ENCODE results near the gene F12.
"Not testable (repeated sequence)": the region's sequence is repeated elsewhere in the genome, so short reads cannot be mapped to it uniquely, and the experiment has no call there.

The F12 gene

GRCh38 chr5:177432143-177432838 is 22.9 kb upstream of the F12 start:
- DNase-seq: no peak

- DNase-seq: no peak
Observed at GRCh38 chr5:177431317-177432142, 22.2 kb upstream of the F12 start.

DNA sequence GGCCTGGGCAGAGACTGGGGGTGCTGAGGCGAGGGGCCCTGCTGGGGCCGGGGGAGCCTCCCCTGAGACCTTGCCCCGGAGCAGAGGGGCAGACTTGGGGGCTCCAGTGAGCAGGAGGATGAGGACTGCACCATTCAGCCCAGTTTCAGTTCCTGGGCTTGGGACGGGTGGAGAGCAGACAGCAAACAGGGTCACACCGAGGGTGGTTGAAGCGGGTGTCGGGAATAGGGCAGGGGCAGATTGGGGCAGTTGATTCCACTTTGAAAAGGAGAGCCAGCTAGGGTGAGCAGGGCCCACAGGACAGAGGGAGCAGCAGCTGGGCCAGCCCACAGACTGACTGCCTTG is 21.6 kb upstream of the F12 start:
- no peak for DNase-seq

GRCh38 chr5:177430140-177430951 is 21.0 kb upstream of the F12 start:
- DNase-seq: no peak

- peak; percentile 76 for DNase-seq
Observed at GRCh38 chr5:177429248-177430040, 20.1 kb upstream of the F12 start.

DNA sequence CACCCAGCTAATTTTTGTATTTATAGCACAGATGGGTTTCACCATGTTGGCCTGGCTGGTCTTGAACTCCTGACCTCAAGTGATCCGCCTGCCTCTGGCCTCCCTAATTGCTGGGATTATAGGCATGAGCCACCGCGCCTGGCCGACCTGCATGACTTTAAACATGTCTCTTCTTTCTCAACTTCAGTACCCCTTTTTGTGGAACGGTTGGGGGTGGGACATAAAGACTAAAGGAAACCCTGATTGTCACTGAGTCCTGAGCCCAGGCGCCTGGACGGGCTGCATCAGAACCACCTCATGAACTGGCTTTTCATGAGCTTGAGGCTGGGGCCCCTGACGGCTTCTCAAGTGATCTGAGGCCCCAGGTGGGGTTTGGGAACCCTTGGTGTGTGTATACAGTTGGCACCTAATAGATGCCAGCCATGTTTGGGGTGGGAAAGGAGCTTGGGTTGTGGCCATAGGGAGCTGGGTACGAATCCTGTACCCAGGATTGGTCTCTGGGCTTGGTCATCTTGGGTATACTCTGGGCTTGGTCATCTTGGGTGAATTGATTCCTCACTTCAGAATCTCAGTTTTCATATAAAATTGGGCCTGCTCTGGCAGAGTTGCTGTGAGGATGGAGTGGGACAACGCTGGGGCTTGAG is 19.3 kb upstream of the F12 start:
- no peak for DNase-seq

DNA sequence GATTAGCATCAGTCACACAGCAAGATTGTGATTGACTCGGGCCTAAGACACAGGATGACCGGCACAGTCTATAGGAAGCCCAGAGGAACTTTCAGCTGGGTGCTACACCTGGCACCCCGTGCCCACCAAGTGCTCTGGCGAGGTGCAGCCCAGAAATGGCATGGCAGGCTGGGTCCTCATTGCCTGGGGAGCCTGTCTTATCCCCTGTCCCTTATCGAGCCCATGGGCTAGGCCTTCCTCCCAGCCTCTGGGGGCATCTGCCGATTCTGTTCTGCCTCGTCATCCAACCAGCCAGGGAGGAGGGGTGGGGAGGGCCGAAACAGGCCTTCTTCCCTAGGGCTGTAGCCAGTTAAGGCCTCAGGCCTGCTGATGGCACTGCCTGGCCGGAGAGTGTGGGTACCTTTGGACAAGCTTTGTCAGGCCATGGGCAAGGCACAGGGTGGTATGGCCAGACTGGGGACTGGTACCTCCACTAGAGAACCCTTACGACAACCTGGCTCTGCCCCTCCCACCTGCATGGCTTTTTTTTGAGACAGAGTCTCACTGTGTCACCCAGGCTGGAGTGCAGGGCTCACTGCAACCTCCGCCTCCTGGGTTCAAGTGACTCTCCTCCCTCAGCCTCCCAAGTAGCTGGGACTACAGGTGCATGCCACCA is 18.7 kb upstream of the F12 start:
- DNase-seq: no peak

GRCh38 chr5:177427211-177427822 is 18.0 kb upstream of the F12 start:
- no peak for DNase-seq

DNA sequence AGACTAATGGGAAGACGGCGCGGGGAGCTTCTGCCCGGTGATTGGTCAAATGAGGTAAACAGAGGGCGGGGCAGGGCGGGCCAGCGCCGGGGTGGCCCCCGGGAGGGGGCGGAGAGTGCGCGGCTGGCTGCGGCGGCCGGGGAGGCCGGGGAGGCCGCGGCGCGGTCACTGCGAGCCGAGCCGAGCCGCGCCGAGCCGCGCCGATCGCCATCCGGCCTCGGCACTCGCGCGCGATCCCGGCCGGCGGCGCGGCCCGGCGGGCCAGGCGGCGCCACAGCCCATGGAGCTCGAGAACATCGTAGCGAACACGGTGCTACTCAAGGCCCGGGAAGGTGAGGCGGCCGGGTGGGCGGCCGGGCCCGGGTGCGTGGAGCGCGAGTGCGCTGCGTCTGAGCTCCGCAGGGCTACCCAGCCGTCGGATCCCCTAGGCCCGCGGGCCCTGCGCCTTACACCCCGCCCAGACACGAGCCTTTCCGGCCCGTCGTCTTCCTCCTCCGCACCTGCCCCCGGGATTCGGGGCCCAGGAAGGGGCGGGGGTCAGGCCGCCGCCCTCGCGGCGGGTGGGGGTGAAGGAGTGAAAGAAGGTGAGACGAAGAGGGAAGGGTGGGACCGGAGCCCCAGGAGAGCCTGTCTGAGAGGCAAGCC is 17.3 kb upstream of the F12 start, which contains the start of gene GRK6:
Gene GRK6, plus strand, starts transcription at position 111 of the 645 bp plus-strand sequence. Its CDS starts 170 bp downstream, at position 281.
- DNase-seq: peak; percentile 63

DNA sequence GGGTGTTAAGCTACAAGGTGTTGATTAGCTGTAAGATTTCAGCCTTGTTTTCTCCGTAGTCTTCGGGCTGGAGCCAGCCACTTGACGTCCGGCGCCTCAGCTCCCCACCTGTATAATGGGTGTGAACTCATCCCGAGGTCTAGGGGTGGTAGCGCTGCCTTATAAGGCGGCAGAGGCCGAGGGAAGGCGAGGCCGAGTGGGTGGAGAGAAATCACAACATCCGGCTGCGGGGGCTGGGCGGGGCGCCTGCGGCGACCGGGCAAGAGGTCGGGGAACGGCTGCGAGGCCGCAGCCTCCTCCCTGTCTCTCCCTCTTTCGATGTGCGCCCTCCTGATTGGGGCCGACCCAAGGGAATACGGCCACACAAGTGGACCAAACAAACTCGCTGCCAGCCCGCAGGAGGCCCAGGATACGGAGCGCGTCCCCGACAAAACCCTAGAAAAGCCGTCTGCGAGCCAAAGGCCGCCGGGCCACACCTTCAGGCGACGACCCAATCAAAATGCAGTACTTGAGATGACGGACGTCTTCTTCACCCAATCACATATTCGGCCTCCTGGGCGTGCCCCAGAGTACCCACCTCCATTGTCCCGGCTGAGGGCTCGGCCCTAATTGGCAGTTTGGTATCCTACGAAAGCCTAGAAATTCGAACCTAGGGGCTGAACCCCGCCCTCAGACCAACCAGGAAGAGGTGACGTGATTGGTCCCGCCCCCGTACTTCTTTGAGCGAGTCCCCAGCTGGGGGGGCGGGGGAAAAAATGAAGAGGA is 16.6 kb upstream of the F12 start:
- peak; percentile 100 for DNase-seq

DNA sequence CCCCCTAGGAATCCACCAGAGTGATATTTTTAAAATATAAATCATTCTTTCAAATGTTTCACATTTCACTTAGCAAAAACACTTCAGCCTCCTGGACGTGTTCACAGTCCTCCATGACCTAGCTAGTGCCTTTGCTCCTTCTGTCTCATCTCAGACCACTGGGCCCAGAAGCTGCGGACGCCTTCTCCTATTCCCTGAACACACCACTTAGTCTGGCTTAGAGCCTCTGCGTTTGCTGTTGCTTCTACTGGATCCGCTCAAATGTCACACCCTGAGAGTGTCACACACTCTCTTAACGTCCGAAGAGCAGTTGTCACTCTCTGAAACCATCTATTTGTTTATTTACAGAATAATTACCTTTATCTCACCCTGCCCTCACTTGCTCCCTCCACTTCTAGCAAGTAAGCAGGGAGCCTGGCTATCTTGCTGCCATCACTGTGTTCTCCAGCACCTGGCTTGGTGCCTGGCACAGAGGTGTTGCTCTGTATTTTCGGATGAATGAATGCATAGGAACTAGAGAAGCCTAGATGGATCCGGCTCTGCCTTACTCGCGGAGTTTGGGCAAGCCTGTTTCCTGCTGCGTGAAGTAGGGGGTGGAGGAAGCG is 15.9 kb upstream of the F12 start:
- no peak for DNase-seq

DNA sequence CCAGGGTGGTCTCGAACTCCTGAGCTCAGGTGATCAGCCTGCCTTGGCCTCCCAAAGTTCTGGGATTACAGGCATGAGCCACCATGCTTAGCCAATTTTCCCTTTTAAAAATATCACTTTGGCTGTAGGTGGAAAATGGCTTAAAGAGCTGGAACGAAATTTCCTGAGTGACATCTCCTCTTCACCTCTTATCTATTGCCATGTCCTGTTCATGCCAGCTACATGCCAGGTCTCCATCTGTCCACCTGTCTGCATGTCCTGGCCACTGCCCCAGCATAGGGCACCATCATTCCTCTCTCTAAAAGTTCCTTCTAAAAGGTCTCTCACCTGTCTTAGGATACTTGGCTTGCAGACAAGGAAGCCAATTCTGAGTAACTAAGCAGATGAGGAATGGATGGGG is 14.3 kb upstream of the F12 start:
- no peak for DNase-seq

DNA sequence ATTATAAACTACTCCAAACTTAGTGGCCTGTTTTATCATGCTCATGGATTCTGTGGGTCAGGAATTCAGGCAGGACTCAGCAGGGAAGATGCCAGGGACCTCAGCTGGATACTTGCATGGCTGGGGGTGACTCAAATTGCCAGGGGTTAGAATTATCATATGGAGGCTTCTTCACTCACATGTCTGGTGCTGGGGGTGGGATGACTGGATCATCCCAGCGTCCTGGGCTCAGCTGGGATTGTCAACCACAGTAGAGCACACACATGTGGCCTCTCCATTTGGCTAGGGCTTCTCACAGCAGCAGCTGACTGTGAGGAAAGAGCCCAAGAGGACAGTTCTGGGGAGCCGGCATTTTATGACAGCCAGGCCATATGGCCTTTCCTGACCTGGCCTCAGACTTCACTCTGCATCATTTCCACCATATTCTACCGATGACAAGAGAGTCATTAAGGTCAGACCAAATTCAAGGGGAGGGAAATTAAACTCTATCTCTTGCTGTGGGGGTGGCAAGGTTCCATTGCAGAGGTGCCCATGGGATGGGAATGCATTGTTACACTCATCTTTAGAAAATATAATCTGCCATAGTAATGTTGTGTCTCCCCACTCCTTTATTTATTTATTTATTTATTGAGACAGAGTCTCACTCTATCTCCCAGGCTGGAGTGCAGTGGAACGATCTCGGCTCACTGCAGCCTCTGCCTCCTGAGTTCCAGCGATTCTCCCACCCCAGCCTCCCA is 11.9 kb upstream of the F12 start:
- DNase-seq: no peak

- not testable (repeated sequence) for DNase-seq
Observed at GRCh38 chr5:177420472-177420871, 11.1 kb upstream of the F12 start.

DNA sequence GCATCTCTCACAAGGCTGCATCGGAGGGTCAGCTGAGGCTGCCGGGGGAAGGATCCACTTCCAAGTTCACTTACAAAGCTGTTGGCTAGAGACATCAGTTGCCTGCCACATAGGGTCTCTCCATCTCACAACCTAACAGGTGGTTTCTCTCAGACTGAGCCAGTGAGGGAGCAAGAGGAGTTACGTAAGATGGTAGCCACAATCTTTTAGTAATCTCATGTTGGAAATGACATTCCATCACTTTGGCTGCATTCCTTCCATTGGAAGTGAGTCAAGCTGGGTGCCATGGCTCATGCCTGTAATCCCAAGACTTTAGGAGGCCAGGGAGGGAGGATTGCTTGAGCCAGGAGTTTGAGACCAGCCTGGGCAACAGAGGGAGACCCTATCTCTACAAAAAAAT is 9.7 kb upstream of the F12 start:
- no peak for DNase-seq

DNA sequence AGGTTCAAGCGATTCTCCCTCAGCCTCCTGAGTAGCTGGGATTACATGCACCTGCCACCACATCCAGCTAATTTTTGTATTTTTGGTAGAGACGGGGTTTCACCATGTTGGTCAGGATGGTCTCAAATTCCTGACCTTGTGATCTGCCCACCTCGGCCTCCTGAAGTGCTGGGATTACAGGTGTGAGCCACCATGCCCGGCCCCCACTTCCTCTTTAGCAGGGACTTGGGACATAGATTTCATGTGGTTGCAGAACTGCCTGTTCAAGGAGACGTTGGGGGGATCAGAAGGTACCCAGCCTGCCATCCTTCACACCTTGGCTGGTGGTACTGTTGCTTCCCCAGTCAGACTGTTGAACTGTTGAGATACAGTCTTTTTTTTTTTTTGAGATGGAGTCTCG is 7.7 kb upstream of the F12 start:
- DNase-seq: not testable (repeated sequence)

DNA sequence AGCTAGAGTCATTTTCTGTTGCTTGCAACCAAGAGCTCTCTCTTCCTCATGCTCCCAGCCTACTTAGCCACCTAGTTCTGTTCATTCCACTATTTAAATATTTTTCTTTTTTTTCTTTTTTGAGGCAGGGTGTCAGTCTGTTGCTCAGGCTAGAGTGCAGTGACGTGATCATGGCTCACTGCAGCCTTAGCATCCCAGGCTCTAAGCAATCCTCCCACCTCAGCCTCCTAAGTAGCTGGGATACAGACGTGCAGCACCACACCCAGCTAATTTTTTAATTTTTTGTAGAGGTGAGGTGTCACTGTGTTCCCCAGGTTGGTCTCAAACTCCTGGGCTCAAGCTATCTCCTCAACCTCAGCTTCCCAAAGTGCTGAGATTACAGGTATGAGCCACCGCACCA is 5.1 kb upstream of the F12 start:
- no peak for DNase-seq

GRCh38 chr5:177412603-177413233 is 3.4 kb upstream of the F12 start:
- DNase-seq: no peak
